Kidney epithelial cell (primary cell): Measurements from ENCODE around the gene TRAPPC12. TPM values are rescaled to one million over a fixed set of nuclear protein-coding genes. Genes with fewer than 3 reads are reported as not detected.

ENCODE experiments used
- DNase-seq: peaks from one replicate; pipeline ENCODE4 v3.0.0-alpha.2; 2010; ENCODE audit warnings: low read depth
- H3K27me3 ChIP-seq: 2 replicates; pipeline ENCODE4 v1.6.0; 2011; ENCODE audit warnings: low read length; ENCODE audit not compliant: control insufficient read depth, insufficient read depth
- H3K36me3 ChIP-seq: 2 replicates; pipeline ENCODE4 v1.5.1; 2011; ENCODE audit warnings: low read length; ENCODE audit not compliant: control insufficient read depth, insufficient read depth
- H3K4me3 ChIP-seq: 2 replicates; pipeline ENCODE4 v1.5.1; 2011; ENCODE audit warnings: low read depth, mild to moderate bottlenecking, control low read depth, low read length
- total RNA-seq: library from RNA; depleted of rRNA; stranded (reverse); fragments of >200 nt; gene quantifications from 2 replicates; pipeline ENCODE4 v1.2.3, GENCODE V29; 2015
- TF ChIP-seq, protein P1 (sequence below): IDR thresholded peaks from 2 replicates; pipeline ENCODE4 v1.5.1; 2011; ENCODE audit warnings: mild to moderate bottlenecking, moderate library complexity, low read length, control low read depth, inconsistent platforms; ENCODE audit not compliant: insufficient read depth, poor library complexity, severe bottlenecking

The TRAPPC12 gene
- 47.7 and 67.0 TPM in 2 replicates for total RNA-seq

- peak within 1 kb of the TSS; percentile 86 for H3K4me3 ChIP-seq
- no peaks in the 10 kb centered on the region for H3K27me3 ChIP-seq
- H3K36me3 ChIP-seq: no peaks in the 10 kb centered on the region
- peak; percentile 50 for DNase-seq
- TF ChIP-seq, protein P1, sequence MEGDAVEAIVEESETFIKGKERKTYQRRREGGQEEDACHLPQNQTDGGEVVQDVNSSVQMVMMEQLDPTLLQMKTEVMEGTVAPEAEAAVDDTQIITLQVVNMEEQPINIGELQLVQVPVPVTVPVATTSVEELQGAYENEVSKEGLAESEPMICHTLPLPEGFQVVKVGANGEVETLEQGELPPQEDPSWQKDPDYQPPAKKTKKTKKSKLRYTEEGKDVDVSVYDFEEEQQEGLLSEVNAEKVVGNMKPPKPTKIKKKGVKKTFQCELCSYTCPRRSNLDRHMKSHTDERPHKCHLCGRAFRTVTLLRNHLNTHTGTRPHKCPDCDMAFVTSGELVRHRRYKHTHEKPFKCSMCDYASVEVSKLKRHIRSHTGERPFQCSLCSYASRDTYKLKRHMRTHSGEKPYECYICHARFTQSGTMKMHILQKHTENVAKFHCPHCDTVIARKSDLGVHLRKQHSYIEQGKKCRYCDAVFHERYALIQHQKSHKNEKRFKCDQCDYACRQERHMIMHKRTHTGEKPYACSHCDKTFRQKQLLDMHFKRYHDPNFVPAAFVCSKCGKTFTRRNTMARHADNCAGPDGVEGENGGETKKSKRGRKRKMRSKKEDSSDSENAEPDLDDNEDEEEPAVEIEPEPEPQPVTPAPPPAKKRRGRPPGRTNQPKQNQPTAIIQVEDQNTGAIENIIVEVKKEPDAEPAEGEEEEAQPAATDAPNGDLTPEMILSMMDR: peak; percentile 64
Measured at GRCh38 chr2:3379647-3380534, at the start of gene TRAPPC12. TRAPPC12 (plus strand) TSS chr2:3379694; CDS start chr2:3387624, 7,930 bp downstream.

- Histone ChIP-seq H3K4me3 (no peak overlapping the region), H3K27me3 (no peaks in the 10 kb centered on the region), H3K36me3 (no peaks in the 10 kb centered on the region)
- DNase-seq: no peak
- TF ChIP-seq, protein P1: no peak
Measured at GRCh38 chr2:3332133-3332532, 47.4 kb upstream of the TRAPPC12 start.

DNA sequence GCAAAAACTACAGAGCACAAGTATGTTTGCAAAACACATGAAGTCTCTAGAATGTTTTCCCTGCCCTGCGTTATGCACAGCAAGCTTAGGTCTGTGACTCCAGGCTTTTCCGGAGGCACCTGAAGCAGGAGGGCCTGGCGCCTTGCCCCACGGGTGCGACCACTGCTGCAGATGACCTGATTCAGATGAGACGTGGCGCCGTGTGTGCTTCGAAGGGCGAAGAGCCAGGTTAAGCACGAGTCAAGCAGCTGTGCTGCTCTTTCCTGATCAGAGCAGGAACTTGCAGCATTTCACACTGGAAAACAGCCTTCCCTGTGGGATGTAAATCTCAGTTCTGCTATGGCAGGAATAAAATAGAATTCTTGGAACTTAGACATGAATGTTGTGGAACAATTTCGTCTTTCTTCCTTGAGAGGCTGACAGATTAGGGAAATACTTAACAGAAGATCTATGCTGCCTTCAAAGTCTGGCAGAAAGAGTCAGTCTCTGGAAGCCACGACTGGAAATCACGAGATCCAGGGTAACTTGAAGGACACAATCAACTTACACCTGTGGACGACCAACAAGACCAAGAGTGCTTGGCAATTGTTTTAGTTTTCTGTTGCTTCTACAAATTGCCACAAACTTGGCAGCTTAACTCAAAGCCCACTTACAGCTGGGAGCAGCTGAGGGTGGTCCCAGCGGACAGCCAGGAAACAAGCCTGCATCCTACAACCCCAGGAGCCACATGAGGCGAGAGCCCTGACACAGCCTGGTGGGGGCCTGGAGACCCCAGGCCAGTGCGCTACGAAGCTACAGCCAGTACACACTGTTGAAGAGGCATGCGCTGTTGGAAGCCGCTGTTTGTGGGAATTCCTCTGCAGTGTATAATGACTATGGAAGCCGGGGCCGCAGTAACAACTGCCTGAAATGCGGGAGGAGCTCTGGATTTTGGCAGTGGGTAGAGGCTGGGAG, 44.8 kb upstream of the TRAPPC12 start:
- no peaks in the 10 kb centered on the region for H3K27me3 ChIP-seq
- TF ChIP-seq, protein P1: no peak
- H3K4me3 ChIP-seq: no peak overlapping the region
- H3K36me3 ChIP-seq: no peaks in the 10 kb centered on the region
- DNase-seq: no peak

GRCh38 chr2:3336844-3337243, 42.6 kb upstream of the TRAPPC12 start:
- no peaks in the 10 kb centered on the region for H3K27me3 ChIP-seq
- no peak for DNase-seq
- TF ChIP-seq, protein P1: no peak
- no peaks in the 10 kb centered on the region for H3K36me3 ChIP-seq
- no peak overlapping the region for H3K4me3 ChIP-seq

DNA sequence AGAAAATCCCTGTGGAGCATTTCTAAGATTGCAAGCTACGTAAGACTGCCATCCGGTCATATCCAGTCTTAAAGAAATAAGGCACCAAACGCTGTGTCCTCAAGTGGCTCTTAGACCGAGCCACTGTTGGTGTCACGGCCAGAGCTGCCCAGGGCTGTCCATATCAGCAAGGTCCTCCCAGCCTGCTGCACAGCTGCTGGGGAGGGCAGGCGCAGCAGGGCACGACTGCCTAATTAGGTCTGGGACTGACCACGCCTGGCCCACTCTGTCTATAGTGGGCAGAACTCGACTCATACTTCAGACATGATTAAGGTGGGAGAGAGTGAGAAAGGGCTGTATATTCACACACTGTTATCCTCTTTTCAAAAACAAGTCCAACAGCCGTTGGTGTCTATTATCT, 41.2 kb upstream of the TRAPPC12 start:
- TF ChIP-seq, protein P1: no peak
- no peaks in the 10 kb centered on the region for H3K36me3 ChIP-seq
- no peak for DNase-seq
- no peaks in the 10 kb centered on the region for H3K27me3 ChIP-seq
- H3K4me3 ChIP-seq: no peak overlapping the region
